ENCODE results near the gene SLC12A8.

The SLC12A8 gene

DNA sequence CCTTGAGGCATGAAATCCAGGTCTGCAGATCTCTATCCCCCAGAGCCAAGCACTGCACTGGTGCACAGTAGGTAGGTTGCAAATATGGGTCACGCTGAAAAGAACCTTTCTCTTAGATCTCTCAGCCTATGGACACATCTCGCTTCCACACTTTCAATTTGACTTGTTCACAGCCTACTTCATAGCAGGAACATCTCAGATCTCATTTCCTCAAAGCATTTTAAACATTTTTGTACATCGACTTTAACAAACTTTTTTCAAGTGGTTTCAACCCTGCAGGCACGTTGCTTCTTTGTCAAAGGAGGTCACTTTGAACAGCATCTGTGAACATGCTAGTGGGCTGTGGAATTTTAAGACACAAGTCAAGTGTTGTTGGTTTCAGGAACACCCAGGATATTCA is 76.0 kb downstream of the SLC12A8 start:
- no peak for DNase-seq

DNA sequence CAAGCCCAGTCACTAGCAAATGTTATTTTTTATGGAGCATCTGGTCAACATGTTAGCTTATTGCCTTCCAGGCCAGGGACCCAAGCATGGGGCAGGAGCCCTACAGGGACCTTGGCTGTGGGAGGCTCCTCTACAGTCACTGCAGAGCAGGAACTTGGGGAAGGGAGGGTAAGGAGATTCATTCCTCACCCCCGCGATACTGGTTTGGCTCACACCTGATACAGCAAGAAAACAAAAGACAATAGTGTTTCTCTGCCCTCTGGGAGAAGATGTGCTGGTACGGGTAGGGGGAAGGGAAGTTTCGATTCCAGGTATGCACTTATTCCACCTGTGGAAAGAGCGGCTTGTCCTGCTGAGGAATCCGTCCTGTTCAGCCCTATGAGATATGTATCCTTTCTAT is 77.6 kb downstream of the SLC12A8 start:
- no peak for DNase-seq

GRCh38 chr3:125132815-125133214 is 79.7 kb downstream of the SLC12A8 start:
- no peak for DNase-seq

GRCh38 chr3:125129512-125129997 is 83.0 kb downstream of the SLC12A8 start:
- no peak for DNase-seq

GRCh38 chr3:125128861-125129501 is 83.6 kb downstream of the SLC12A8 start:
- no peak for DNase-seq

DNA sequence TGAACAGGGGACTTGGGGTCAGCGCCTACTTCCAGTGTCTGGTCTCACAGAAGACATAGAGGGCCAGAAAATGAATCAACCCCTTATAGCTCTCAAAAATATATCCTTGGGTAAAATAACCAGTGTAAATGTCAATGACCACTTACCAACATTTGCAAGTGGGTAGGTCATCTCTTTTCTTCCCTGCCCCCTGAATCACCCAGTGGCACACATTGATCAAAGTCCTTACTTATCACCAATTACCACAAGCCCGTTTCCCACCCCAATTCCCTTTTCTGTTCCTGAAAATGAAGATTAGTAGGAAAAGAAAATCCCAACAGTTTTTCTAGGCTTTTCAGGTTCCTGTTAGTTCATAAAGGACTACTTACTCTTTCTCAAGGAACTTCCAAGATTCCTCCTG is 86.2 kb downstream of the SLC12A8 start:
- no peak for DNase-seq

GRCh38 chr3:125125821-125126245 is 86.7 kb downstream of the SLC12A8 start:
- DNase-seq = peak; percentile 65

DNA sequence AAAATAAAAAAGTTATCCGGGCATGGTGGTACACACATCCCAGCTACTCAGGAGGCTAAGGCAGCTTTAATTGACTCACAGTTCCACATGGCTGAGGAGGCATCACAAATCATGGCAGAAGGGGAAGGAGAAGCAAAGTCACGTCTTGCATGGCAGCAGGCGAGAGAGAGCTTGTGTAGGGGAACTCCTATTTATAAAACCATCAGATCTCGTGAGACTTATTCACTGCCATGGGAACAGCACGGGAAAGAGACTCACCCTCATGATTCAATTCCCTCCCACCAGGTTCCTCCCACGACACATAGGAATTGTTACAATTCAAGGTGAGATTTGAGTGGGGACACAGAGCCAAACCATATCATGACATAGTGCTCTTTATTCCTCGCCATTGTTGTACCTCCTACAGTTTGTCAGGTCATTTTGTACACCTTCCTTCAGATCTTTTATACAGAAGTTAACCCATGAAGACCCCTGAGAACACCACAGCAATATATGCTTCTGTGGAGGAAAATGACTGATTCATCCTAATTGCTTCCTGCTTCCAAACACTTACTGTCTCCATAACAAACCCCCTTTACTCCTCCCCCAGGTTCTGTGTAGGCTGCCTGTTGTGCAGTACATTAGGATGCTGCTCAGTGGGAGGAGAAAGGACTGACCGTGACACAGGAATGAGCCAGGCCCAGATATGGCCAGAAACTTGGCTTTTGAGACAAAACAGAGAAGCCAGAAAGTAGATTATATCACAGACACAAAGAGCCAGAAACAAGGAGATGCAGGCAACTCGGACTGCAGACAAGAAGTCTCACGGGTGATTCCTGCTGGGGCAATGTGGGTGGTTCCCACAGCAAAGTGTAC is 88.9 kb downstream of the SLC12A8 start:
- DNase-seq = peak; percentile 23

DNA sequence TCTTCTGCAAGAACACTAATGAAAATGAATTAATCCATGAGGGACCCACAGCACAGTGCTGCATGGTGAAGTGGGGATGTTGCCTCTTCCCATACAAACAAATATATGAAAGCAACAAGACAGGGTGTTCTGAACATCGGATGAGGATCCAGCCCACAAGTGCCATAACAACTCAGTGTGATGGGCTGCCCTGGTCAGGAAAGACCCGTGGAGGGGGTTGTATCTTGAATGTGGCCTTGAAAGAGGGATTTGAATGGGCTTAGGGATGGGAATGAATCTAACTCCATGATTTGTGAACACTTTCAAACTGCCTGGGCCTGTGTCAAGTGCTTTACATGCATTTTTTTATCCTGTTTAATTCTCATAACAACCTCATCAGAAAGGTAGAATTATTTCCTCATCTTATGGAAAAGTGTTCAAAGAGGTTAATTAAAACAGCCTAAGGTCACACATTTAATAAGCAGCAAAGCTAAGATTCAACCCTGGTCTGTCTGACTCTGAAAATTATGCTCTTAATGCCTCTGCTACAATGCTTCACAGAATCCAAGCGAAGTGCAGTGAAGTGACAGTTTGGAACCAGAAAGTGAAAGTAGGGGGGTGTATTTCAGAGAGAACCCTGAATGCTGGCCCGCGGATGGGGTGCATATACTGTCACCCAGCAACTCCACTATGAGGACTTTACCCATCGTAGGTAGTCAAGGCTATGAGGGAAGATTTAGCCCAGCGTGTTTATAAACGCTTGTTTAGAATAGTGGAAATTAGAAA is 91.1 kb downstream of the SLC12A8 start:
- DNase-seq = peak; percentile 50

DNA sequence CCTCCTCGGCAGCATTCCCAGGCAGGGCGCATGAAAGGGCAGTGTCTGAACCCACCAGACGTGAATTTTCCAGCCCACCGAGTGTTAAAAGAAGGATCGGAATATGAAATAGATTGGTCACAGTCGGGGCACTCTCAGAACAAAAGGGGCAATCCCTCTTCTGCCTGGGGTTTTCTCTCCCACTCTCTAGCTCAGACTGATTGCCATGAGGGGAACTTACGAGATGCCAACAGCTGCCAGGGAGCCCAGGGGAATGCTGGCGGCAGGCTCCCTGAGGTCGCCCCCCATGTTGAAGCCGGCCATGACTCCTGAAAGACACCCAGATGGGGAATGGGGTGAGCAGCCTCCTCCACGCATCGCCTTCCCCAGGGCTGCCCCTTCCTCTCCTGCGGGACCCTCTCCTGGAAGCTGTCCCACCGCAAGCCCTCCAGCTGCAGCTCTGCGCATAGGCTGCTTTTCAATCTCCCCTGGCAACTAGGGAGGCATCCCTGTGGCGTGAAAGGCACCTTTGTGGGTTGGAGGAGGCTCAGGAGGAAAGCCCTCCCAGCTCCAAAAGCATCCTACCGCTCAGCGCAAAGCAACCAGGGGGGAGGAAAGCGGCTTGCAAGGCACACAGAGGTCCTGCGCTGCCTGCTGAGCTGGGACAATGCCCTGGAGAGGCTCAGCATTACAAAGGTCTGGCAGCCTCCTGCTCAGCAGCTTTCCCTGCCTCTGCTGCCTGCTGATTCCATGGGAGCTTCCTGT is 92.0 kb downstream of the SLC12A8 start:
- no peak for DNase-seq

DNA sequence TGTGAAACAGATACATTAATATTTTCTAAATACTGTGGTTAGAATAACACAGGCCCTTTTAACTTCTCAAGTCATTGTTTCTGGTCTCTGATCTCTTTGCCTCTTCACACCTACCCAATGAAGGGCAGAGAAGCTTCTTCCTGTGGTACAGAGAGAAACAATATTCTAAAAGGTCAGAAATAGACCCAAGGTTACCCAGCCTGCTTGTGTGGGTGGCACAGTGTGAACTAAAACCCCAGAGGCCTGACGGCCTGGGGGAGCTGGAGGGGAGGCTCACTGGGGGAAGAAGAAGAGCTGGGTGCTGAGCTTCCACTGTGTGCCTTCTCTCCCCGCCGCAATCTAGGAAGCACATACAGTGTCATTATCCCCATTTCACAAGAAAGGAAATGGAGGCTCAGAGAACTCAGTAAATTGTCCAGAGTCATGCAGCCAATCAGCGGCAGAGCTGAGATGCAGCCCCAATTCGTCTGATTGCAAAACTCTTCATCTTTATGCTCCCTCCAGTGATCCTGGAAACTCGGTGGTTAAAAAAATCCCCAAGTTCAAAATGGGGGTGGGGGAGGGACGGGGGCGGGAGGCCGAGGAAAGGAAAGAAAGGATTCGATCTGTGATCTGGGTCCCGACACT is 92.7 kb downstream of the SLC12A8 start:
- no peak for DNase-seq

- DNase-seq = no peak
Measured at GRCh38 chr3:125118600-125118999, 93.9 kb downstream of the SLC12A8 start.

DNA sequence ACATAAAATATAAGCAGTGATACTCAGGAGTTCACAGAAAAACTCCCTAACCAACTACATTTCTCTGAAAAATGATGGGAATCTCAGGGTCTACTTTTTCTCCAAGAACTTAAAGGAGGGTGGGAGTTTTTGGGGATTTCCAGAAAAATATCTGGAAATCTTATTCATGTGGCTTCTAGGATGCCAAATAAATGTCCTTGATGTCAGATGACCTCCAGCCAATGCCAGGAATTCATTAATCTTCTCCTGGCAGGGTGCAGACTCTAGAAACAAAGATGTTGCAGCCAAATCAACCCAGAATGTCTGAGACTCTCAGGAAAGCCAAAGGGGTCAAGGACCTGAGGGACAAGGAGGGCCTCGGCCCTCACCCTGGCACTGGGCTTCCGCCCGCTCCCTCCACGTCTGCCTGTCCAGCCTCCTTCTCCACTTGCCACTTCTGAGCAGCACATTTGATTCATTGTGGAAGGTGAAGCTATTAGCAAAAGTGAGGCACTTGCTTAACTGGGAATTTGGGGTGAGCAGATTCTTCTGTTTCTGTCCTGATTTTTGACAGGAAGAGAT is 94.8 kb downstream of the SLC12A8 start:
- DNase-seq = no peak

DNA sequence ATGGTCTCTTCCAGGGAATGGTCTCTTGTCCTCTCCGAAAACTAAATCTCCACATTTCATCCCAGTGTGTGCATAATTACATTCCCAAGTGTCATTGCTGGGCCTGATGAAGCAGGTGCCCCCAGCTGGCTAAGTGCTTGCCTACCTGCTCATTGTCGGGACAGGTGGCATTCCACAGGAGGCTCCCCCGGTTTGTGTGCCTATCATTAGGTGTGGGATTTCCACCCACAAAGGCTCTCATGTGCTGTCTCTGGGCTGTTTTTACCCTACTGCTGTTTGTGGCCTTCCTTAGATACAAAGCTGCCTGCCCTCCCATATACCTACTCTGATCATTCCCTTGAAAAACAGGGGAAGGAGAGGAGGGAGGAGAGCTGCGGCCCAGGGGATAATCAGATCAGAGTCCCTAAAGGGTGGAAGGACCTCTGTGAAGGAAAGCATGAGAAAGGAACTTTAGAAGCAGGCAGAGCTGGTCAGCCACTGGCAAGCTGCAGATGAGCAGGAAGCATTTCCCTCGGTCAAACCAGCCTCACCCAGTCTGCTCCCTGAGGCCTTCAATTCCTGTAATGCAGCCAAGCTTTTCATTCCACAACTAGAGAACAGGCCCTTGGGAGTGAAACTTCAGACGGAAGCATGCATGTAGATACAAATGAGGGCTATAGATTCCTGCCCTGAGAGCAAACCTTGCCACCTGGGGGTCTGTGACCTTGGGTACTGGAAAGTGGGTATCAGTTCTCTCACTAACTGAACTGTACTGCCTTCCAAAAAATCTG is 96.1 kb downstream of the SLC12A8 start:
- DNase-seq = no peak

- no peak for DNase-seq
Measured at GRCh38 chr3:125115640-125116039, 96.9 kb downstream of the SLC12A8 start.

DNA sequence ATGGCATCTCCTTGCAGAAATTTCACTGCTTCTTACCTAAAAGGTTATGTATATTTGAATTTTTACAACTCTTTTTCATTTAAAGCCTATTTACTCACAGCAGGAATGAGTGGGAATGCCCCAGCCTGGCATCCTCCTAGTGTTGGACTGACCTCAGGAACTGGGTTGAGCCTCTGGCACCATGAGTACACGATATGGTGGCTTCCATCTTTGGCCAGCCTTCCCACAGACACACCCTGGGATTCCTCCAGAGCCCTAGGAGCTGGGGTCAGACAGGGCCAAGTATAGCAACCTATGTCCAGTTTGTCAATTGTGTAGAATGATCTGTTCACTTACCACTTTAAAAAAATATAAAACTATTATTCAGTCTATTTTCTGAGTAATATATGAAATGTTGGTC is 99.6 kb downstream of the SLC12A8 start:
- no peak for DNase-seq

DNA sequence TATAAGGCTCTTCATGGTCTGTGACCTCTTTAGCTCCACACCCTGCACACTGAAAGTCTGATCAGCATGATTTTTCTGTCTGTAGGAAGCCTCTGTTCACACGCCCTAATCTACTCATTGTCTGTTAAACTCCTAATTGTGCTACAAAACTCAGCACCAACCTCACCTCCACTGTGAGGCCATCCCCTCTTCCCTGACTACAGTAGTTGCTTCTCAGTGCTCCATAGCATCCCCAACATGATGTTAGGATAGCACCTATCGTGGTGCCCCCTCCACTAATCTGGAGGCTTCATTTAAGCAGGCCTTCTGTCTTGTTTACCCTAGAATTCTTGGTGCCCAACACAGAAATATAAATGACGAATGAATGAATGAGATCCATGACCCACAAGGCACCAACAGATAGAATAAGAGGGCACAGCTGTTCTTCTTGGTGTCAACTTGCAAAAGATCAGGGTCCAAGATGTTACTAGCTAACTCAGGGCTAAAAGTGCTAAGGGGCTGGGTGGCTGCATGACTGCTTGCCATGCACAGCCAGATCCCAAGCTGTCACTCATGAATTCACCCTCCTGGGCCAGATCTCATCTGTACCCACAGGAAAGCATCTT is 101.6 kb downstream of the SLC12A8 start:
- DNase-seq = no peak

DNA sequence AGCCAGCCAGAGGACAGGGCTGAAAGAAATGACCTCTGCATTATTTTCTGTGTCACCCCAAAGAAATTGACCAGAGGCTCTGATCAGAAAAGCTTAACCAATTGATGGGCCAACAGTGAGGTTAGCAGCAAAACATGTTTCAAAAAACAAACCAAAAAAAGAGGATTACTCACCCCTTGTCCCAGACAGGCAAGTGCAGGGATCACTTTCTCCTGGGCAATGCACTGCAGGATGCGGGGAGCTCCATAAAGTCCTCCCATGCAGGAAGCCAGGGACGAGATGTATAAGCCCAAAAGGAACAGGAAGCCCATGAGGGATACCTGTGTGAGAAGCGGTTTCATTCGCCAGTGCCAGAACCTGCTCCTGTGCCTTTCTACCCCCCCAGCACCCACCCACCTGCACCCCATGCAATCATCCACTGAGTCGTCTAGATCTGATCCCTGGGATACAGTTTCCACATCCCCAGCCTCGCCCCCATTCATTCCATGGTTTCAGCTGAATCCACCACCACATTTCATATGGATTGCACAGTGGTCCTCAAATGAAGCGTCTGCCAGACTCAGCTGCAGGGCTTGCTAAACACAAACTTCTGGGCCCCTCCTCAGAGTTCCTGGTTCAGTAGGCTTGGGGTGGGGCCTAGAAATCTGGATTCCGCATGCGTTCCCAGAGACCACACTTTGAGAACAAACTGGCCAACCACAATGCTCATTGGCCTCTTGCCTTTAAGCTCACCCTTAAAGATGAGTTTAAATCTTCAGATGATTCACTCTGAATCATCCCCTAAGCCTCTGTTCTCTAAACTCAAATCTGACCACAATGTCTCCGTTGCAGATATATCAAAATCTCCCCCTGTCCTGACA is 102.3 kb downstream of the SLC12A8 start:
- peak; percentile 44 for DNase-seq

GRCh38 chr3:125109536-125109925 is 103.0 kb downstream of the SLC12A8 start:
- DNase-seq = no peak

Data from stimulated activated CD8-positive, alpha-beta memory T cell treated with anti-CD3 and anti-CD28 coated beads, Interleukin-4, amount 100 ng/mL, for 48 hours (primary cell).